SK-N-SH treated with all-trans-retinoic acid at 6 μM for 48 hours (cell line): Measurements from ENCODE around the gene ITGA8.

Experiments used
- ATAC-seq: fragments of 200-7000 bp; cut with Tn5 transposase; 3 replicates; pipeline ENCODE4 v1.9.1; 2020; ENCODE audit warnings: mild to moderate bottlenecking, moderate library complexity
- ARNTL ChIP-seq: fragments of 450-650 bp; formaldehyde crosslinking; IDR thresholded peaks from 2 replicates; pipeline ENCODE4 v1.5.0; 2020; ENCODE audit warnings: low read depth, mild to moderate bottlenecking, moderate library complexity, borderline replicate concordance
- CSDC2 ChIP-seq: fragments of 250-450 bp; sonication (Bioruptor Pico); IDR thresholded peaks from 2 replicates; pipeline ENCODE4 v1.5.0; 2020; ENCODE audit warnings: mild to moderate bottlenecking, moderate library complexity
- ESRRG ChIP-seq: fragments of 250-450 bp; sonication (Bioruptor Pico); IDR thresholded peaks from 2 replicates; pipeline ENCODE4 v1.6.1; 2021; ENCODE audit warnings: mild to moderate bottlenecking
- GLIS3 ChIP-seq: fragments of 250-450 bp; sonication (Bioruptor Pico); IDR thresholded peaks from 2 replicates; pipeline ENCODE4 v1.5.0; 2020; ENCODE audit warnings: mild to moderate bottlenecking, moderate library complexity
- OSR1 ChIP-seq: fragments of 250-450 bp; sonication (Bioruptor Pico); IDR thresholded peaks from 2 replicates; pipeline ENCODE4 v1.8.0; 2022; ENCODE audit warnings: moderate library complexity, mild to moderate bottlenecking, inconsistent platforms
- PPARA ChIP-seq: fragments of 250-450 bp; sonication (Bioruptor Pico); IDR thresholded peaks from 2 replicates; pipeline ENCODE4 v1.5.0; 2020; ENCODE audit warnings: mild to moderate bottlenecking, borderline replicate concordance
- RARB ChIP-seq: fragments of 250-450 bp; sonication (Bioruptor Pico); IDR thresholded peaks from 2 replicates; pipeline ENCODE4 v1.8.0; 2021; ENCODE audit warnings: mild to moderate bottlenecking, moderate library complexity
- SNAI2 ChIP-seq: fragments of 250-450 bp; sonication (Bioruptor Pico); IDR thresholded peaks from 2 replicates; pipeline ENCODE4 v1.5.0; 2020; ENCODE audit warnings: mild to moderate bottlenecking, moderate library complexity
- TCF4 ChIP-seq: fragments of 250-450 bp; sonication (Bioruptor Pico); IDR thresholded peaks from 2 replicates; pipeline ENCODE4 v1.8.0; 2021; ENCODE audit warnings: mild to moderate bottlenecking, moderate library complexity, borderline replicate concordance
- TOX ChIP-seq: fragments of 250-450 bp; sonication (Bioruptor Pico); IDR thresholded peaks from 2 replicates; pipeline ENCODE4 v1.8.0; 2021; ENCODE audit warnings: mild to moderate bottlenecking, moderate library complexity, borderline replicate concordance
- ZC3H10 ChIP-seq: fragments of 250-450 bp; sonication (Bioruptor Pico); IDR thresholded peaks from 2 replicates; pipeline ENCODE4 v1.5.1; 2021; ENCODE audit warnings: mild to moderate bottlenecking, moderate library complexity
- ZFP3 ChIP-seq: fragments of 250-450 bp; sonication (Bioruptor Pico); IDR thresholded peaks from 2 replicates; pipeline ENCODE4 v1.5.0; 2020; ENCODE audit warnings: mild to moderate bottlenecking, moderate library complexity
- ZFP30 ChIP-seq: fragments of 450-650 bp; formaldehyde crosslinking; IDR thresholded peaks from 2 replicates; pipeline ENCODE4 v1.5.0; 2022; ENCODE audit warnings: mild to moderate bottlenecking, moderate library complexity
- ZNF70 ChIP-seq: fragments of 450-650 bp; formaldehyde crosslinking; IDR thresholded peaks from 2 replicates; pipeline ENCODE4 v1.5.0; 2020; ENCODE audit warnings: mild to moderate bottlenecking, moderate library complexity
- ZNF8 ChIP-seq: fragments of 450-650 bp; formaldehyde crosslinking; IDR thresholded peaks from 2 replicates; pipeline ENCODE4 v1.5.0; 2020; ENCODE audit warnings: mild to moderate bottlenecking, moderate library complexity
- TF ChIP-seq, protein P1 (sequence below): fragments of 250-450 bp; sonication (Bioruptor Pico); IDR thresholded peaks from 2 replicates; pipeline ENCODE4 v1.8.0; 2021; ENCODE audit warnings: low read depth, mild to moderate bottlenecking, moderate library complexity, borderline replicate concordance
- TF ChIP-seq, protein P2 (sequence below): fragments of 250-450 bp; sonication (Bioruptor Pico); IDR thresholded peaks from 2 replicates; pipeline ENCODE4 v1.5.1; 2021; ENCODE audit warnings: mild to moderate bottlenecking, moderate library complexity
- TF ChIP-seq, protein P3 (sequence below): fragments of 250-450 bp; sonication (Bioruptor Pico); IDR thresholded peaks from 2 replicates; pipeline ENCODE4 v1.8.0; 2020; ENCODE audit warnings: mild to moderate bottlenecking, moderate library complexity, borderline replicate concordance
- TF ChIP-seq, protein P4 (sequence below): fragments of 250-450 bp; sonication (Bioruptor Pico); IDR thresholded peaks from 2 replicates; pipeline ENCODE4 v1.5.1; 2020; ENCODE audit warnings: low read depth, mild to moderate bottlenecking, moderate library complexity
- TF ChIP-seq, protein P5 (sequence below): fragments of 250-450 bp; sonication (Bioruptor Pico); IDR thresholded peaks from 2 replicates; pipeline ENCODE4 v1.5.0; 2020; ENCODE audit warnings: mild to moderate bottlenecking, moderate library complexity

ITGA8 gene

DNA sequence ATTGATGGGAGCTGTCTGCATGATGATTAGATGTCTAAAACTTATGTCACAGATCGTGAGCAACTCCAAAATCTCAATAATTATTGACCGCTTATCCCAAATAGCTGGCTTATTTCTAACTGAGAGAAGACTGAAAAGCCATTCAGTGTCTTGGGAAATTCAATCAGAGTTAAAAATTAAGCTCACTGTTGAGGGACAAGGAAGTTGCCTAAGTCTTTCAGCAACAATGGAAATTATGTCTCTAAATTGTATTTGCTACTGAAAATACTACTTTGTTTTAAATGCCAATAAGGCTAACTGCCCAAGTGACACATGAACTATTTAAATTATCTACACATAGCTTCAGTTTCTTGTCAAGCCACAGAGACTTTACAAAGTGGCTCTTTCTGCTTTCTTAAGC lies 240.8 kb downstream of the ITGA8 start:
- ATAC-seq = no peak
- TF ChIP-seq GLIS3 (CRISPR knock-in tag) (no peak), ZC3H10 (CRISPR knock-in tag) (no peak), ESRRG (CRISPR knock-in tag) (no peak), OSR1 (CRISPR knock-in tag) (no peak), ZFP3 (CRISPR knock-in tag) (no peak), CSDC2 (CRISPR knock-in tag) (no peak), ZNF70 (no peak), TCF4 (CRISPR knock-in tag) (no peak), ZFP30 (CRISPR knock-in tag) (no peak), ZNF8 (CRISPR knock-in tag) (no peak), PPARA (CRISPR knock-in tag) (no peak)
- TF ChIP-seq, protein P1, sequence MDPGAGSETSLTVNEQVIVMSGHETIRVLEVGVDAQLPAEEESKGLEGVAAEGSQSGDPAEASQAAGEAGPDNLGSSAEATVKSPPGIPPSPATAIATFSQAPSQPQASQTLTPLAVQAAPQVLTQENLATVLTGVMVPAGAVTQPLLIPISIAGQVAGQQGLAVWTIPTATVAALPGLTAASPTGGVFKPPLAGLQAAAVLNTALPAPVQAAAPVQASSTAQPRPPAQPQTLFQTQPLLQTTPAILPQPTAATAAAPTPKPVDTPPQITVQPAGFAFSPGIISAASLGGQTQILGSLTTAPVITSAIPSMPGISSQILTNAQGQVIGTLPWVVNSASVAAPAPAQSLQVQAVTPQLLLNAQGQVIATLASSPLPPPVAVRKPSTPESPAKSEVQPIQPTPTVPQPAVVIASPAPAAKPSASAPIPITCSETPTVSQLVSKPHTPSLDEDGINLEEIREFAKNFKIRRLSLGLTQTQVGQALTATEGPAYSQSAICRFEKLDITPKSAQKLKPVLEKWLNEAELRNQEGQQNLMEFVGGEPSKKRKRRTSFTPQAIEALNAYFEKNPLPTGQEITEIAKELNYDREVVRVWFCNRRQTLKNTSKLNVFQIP (CRISPR knock-in tag) = no peak
- TF ChIP-seq, protein P2, sequence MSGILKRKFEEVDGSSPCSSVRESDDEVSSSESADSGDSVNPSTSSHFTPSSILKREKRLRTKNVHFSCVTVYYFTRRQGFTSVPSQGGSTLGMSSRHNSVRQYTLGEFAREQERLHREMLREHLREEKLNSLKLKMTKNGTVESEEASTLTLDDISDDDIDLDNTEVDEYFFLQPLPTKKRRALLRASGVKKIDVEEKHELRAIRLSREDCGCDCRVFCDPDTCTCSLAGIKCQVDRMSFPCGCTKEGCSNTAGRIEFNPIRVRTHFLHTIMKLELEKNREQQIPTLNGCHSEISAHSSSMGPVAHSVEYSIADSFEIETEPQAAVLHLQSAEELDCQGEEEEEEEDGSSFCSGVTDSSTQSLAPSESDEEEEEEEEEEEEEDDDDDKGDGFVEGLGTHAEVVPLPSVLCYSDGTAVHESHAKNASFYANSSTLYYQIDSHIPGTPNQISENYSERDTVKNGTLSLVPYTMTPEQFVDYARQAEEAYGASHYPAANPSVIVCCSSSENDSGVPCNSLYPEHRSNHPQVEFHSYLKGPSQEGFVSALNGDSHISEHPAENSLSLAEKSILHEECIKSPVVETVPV (CRISPR knock-in tag) = no peak
- TF ChIP-seq, protein P3, sequence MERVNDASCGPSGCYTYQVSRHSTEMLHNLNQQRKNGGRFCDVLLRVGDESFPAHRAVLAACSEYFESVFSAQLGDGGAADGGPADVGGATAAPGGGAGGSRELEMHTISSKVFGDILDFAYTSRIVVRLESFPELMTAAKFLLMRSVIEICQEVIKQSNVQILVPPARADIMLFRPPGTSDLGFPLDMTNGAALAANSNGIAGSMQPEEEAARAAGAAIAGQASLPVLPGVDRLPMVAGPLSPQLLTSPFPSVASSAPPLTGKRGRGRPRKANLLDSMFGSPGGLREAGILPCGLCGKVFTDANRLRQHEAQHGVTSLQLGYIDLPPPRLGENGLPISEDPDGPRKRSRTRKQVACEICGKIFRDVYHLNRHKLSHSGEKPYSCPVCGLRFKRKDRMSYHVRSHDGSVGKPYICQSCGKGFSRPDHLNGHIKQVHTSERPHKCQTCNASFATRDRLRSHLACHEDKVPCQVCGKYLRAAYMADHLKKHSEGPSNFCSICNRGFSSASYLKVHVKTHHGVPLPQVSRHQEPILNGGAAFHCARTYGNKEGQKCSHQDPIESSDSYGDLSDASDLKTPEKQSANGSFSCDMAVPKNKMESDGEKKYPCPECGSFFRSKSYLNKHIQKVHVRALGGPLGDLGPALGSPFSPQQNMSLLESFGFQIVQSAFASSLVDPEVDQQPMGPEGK (CRISPR knock-in tag) = no peak
- TF ChIP-seq, protein P4, sequence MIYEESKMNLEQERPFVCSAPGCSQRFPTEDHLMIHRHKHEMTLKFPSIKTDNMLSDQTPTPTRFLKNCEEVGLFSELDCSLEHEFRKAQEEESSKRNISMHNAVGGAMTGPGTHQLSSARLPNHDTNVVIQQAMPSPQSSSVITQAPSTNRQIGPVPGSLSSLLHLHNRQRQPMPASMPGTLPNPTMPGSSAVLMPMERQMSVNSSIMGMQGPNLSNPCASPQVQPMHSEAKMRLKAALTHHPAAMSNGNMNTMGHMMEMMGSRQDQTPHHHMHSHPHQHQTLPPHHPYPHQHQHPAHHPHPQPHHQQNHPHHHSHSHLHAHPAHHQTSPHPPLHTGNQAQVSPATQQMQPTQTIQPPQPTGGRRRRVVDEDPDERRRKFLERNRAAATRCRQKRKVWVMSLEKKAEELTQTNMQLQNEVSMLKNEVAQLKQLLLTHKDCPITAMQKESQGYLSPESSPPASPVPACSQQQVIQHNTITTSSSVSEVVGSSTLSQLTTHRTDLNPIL (CRISPR knock-in tag) = no peak
- TF ChIP-seq, protein P5, sequence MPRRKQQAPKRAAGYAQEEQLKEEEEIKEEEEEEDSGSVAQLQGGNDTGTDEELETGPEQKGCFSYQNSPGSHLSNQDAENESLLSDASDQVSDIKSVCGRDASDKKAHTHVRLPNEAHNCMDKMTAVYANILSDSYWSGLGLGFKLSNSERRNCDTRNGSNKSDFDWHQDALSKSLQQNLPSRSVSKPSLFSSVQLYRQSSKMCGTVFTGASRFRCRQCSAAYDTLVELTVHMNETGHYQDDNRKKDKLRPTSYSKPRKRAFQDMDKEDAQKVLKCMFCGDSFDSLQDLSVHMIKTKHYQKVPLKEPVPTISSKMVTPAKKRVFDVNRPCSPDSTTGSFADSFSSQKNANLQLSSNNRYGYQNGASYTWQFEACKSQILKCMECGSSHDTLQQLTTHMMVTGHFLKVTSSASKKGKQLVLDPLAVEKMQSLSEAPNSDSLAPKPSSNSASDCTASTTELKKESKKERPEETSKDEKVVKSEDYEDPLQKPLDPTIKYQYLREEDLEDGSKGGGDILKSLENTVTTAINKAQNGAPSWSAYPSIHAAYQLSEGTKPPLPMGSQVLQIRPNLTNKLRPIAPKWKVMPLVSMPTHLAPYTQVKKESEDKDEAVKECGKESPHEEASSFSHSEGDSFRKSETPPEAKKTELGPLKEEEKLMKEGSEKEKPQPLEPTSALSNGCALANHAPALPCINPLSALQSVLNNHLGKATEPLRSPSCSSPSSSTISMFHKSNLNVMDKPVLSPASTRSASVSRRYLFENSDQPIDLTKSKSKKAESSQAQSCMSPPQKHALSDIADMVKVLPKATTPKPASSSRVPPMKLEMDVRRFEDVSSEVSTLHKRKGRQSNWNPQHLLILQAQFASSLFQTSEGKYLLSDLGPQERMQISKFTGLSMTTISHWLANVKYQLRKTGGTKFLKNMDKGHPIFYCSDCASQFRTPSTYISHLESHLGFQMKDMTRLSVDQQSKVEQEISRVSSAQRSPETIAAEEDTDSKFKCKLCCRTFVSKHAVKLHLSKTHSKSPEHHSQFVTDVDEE (CRISPR knock-in tag) = no peak
- TF ChIP-seq, all 23 proteins: peak for 0

DNA sequence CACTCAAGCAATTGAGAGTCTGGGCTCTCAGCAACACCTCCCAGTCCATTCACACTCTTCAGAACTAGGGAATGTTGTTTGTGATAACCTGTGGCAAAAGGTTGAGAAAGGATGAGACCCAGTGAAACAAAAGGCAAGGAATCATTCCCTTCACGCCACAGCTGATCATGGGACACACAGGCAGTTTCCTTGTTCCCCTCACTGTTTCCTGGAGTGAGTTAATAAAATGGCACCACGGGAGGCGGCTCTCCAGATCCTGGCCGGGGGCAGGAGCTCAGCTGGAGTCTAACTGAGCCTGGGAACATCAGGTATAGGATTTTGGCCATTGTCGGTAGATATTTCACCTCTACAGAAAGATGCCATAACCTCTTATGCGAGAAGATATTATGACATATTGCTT lies 241.3 kb downstream of the ITGA8 start:
- ATAC-seq = no peak
- TF ChIP-seq ZFP3 (CRISPR knock-in tag) (no peak), ZC3H10 (CRISPR knock-in tag) (no peak), OSR1 (CRISPR knock-in tag) (no peak), RARB (CRISPR knock-in tag) (no peak), TOX (CRISPR knock-in tag) (no peak), TCF4 (CRISPR knock-in tag) (no peak), SNAI2 (CRISPR knock-in tag) (no peak), ARNTL (CRISPR knock-in tag) (no peak)
- TF ChIP-seq, protein P3 (CRISPR knock-in tag) = no peak
- TF ChIP-seq, protein P4 (CRISPR knock-in tag) = no peak
- TF ChIP-seq, protein P2 (CRISPR knock-in tag) = no peak
- TF ChIP-seq, protein P5 (CRISPR knock-in tag) = no peak
